Stimulated activated CD4-positive, alpha-beta T cell treated with anti-CD3 and anti-CD28 coated beads, Interleukin-15, amount 100 ng/mL, for 48 hours (primary cell): Measurements from ENCODE around the gene EIF3K.

ENCODE experiments used
- DNase-seq, 2 donors: peaks; one replicate each; pipeline ENCODE4 v3.0.0-alpha.2; 2020; ENCODE audit warnings: low read depth in 2 of 2

Gene EIF3K

DNA sequence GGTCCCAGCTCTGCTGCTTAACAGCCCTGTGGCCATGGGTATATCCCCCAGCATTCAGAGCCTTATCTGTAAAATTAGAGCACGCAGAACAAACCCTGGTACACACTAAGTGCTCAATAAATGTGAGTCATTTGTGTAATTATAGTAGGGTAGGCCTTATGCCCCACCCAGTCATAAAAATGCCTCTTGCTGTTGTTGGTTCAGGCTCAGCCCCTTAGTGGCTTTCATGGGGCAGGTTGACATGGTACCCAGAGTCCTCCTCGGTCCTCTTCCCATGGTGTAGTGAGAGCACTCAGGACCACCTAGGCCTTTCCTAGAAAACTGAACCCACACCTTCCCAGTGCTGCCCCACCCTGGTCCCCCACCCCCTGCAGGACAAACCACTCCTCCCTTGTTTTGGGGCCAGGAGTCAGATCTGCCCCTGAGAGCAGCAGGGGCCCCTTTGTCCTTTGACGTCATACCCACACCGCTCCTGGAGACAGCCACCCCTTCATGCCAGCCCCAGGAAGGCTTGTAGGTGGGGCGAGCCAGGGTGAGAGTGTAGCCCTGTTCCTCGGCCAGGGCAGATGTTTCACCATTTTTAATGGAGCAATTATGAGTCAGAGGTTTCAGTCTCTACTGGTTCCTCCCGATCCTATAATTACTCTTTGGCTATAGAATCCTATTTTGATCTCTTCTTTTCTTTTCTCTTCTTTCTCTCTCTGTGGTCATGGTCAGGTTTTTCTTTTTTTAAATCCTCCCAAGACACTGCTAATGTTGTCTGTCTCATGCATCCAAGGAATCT, 65.3 kb downstream of the EIF3K start:
- no peak for DNase-seq

DNA sequence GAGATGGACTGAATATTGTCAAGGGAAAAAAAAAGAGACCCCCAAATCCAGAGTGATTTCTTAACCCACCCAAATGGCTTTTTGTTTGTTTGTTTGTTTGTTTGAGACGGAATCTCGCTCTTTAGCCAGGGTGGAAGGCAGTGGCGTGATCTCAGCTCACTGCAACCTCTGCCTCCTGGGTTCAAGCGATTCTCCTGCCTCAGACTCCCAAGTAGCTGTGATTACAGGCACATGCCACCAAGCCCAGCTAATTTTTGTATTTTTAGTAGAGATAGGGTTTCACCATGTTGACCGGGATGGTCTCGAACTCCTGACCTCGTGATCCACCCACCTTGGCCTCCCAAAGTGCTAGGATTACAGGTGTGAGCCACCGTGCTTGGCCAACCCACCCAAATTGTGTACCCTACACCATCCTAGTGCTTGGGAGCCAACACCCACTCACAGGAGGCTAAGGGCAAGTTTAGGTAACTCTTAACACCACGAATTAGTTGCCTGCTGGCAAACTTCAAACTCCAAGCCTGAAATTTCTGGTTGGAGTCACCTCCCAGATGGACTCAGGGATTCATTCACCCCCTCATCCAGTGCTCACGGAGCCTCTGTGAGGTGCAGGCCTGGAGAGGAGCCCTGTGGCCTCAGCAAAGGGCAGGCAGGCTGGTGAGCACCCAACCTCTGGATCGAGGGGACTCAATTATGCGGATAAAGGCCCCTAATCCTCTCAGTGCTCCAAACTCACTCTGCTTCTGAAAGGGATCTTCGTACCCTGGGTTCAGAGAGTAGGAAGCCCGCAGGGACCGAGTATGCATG, 66.1 kb downstream of the EIF3K start:
- DNase-seq: no peak

DNA sequence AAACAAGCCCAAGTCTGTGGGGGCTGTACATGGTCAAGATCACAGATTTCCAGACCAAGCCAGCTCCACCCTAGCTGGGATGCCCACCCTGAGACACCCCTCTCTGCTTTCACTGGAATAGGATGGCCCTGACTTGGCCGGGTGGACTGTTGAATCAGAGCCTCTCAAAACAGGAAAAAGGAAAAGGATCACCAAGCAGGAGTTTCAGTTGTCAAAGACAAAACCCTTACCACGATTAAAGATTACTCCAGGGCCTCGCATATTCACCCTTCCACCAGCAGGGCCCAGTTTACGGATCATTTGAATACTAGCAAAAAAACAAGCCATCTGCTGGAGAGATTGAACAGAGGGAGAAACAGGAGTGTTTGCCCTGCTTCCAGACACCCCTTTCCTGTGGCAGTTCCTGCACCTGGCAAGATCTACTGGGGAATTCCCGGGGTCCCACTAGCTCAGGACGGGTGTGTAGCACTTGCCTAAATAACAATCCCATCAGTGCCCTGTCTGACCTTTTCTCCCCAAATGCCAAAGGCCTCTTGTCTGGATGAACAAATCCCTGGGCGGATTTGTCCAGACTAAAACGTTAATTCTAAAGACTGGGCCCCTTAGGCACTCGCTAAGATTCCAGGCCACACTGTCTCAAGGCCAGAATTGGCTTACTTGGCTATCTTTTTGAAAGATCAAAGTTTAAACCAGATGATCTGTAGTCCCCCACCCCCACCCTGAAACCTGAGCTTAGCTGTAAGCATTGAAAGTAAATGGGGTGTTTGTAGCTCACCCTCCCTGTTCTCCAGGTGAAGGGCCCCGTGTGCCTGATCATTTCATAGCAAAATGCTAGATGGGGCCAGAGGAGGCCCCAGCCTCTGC, 66.9 kb downstream of the EIF3K start:
- no peak for DNase-seq

DNA sequence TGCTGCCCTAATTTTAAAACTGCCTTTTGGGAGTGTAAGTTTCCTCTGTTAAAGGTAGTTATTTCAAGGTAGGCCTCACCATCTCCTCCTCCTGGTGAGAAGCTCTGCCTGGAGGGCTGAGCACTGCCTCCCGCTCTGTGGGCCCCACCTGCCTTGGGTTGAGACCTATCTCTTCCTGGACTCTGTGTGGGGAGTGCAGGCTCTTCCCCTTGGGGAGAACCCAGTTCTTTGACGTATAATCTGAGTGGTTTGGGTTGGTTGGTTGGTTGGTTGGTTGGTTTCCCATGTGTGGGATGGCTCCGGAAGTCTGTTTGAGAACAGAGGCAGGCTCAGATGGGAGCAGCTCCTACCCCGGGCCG, 67.5 kb downstream of the EIF3K start:
- DNase-seq: no peak
